HepG2 (cell line): ENCODE measurements around the gene SETD1B. TPM values are rescaled to one million over a fixed set of nuclear protein-coding genes. Genes with fewer than 3 reads are reported as not detected.

ENCODE experiments used
- ATF1 ChIP-seq: IDR thresholded peaks from 2 replicates; pipeline ENCODE4 v1.6.1; 2016; ENCODE audit warnings: mild to moderate bottlenecking, control low read depth
- DNMT1 ChIP-seq: sonication (generic); formaldehyde crosslinking; IDR thresholded peaks from 2 replicates; pipeline ENCODE4 v1.5.1; 2020; ENCODE audit warnings: mild to moderate bottlenecking, missing genetic modification reagents
- E2F2 ChIP-seq: sonication (generic); formaldehyde crosslinking; IDR thresholded peaks from 2 replicates; pipeline ENCODE4 v1.4.0; 2020; ENCODE audit warnings: missing genetic modification reagents, borderline replicate concordance
- FOXM1 ChIP-seq: sonication (generic); formaldehyde crosslinking; IDR thresholded peaks from 2 replicates; pipeline ENCODE4 v1.5.0; 2020; ENCODE audit warnings: missing genetic modification reagents
- IRF9 ChIP-seq: sonication (generic); formaldehyde crosslinking; IDR thresholded peaks from 2 replicates; pipeline ENCODE4 v1.8.0; 2022; ENCODE audit warnings: missing genetic modification reagents, mild to moderate bottlenecking, borderline replicate concordance
- KLF15 ChIP-seq: sonication (generic); formaldehyde crosslinking; IDR thresholded peaks from 2 replicates; pipeline ENCODE4 v1.8.1; 2023; ENCODE audit warnings: borderline replicate concordance, mild to moderate bottlenecking, inconsistent platforms, missing genetic modification reagents, mixed read lengths
- MAFF ChIP-seq: IDR thresholded peaks from 2 replicates; pipeline ENCODE4 v1.6.1; 2011; ENCODE audit warnings: low read depth, low read length, improper control_type of control experiment
- PHF20 ChIP-seq: sonication (generic); formaldehyde crosslinking; IDR thresholded peaks from 2 replicates; pipeline ENCODE4 v1.5.0; 2020; ENCODE audit warnings: mild to moderate bottlenecking, missing genetic modification reagents
- RBAK ChIP-seq: sonication (generic); formaldehyde crosslinking; IDR thresholded peaks from 2 replicates; pipeline ENCODE4 v1.5.1; 2020; ENCODE audit warnings: mild to moderate bottlenecking, missing genetic modification reagents
- REST ChIP-seq, 2 experiments: IDR thresholded peaks; 2 replicates each; pipeline ENCODE4 v1.6.1; 2011 to 2012; ENCODE audit warnings: low read length in 2 of 2, borderline replicate concordance in 1 of 2, low read depth in 1 of 2, mild to moderate bottlenecking in 1 of 2, moderate library complexity in 1 of 2
- RFX5 ChIP-seq: IDR thresholded peaks from 2 replicates; pipeline ENCODE4 v1.6.1; 2011; ENCODE audit warnings: low read depth, low read length, improper control_type of control experiment
- ZFP36 ChIP-seq: fragments of 150-350 bp; IDR thresholded peaks from 2 replicates; pipeline ENCODE4 v1.6.1; 2018; ENCODE audit warnings: borderline replicate concordance, low read length, low read depth; ENCODE audit not compliant: partially characterized antibody
- ZNF274 ChIP-seq: sonication (generic); formaldehyde crosslinking; IDR thresholded peaks from 2 replicates; pipeline ENCODE4 v1.5.1; 2020; ENCODE audit warnings: mild to moderate bottlenecking, missing genetic modification reagents
- ZNF558 ChIP-seq: sonication (generic); formaldehyde crosslinking; IDR thresholded peaks from 2 replicates; pipeline ENCODE4 v1.9.0; 2022; ENCODE audit warnings: mild to moderate bottlenecking, missing genetic modification reagents, borderline replicate concordance
- ZNF616 ChIP-seq: sonication (generic); formaldehyde crosslinking; IDR thresholded peaks from 2 replicates; pipeline ENCODE4 v1.5.0; 2020; ENCODE audit warnings: low read depth, mild to moderate bottlenecking, missing genetic modification reagents
- ZNF670 ChIP-seq: sonication (generic); formaldehyde crosslinking; IDR thresholded peaks from 2 replicates; pipeline ENCODE4 v1.8.0; 2022; ENCODE audit warnings: mild to moderate bottlenecking, missing genetic modification reagents, borderline replicate concordance
- ZNF782 ChIP-seq: sonication (generic); formaldehyde crosslinking; IDR thresholded peaks from 2 replicates; pipeline ENCODE4 v1.4.0; 2020; ENCODE audit warnings: missing genetic modification reagents, mild to moderate bottlenecking, borderline replicate concordance
- ZNF839 ChIP-seq: sonication (generic); formaldehyde crosslinking; IDR thresholded peaks from 2 replicates; pipeline ENCODE4 v1.4.0; 2020; ENCODE audit warnings: missing genetic modification reagents, mild to moderate bottlenecking, borderline replicate concordance
- ZXDC ChIP-seq: sonication (generic); formaldehyde crosslinking; IDR thresholded peaks from 2 replicates; pipeline ENCODE4 v1.5.0; 2020; ENCODE audit warnings: mild to moderate bottlenecking, missing genetic modification reagents
- polyA plus RNA-seq, 8 experiments: library from polyadenylated mRNA; depleted of rRNA in 3 of 8; stranded (reverse) in 7 of 8; unstranded in 1 of 8; fragments of >200 nt; fragmentation: Illumina TruSeq in 4 of 8; extraction: Trizol in 4 of 8; gene quantifications; 2 replicates each; pipeline versions ENCODE4 v1.2.1 to v1.2.3, GENCODE V29; 2011 to 2016; ENCODE audit warnings: low read depth in 4 of 8, missing spikeins in 1 of 8, mixed read lengths in 1 of 8; ENCODE audit not compliant: insufficient read depth in 1 of 8
- total RNA-seq, 5 experiments: library from RNA; depleted of rRNA; stranded (reverse); fragments of >200 nt; fragmentation: Illumina TruSeq; extraction: Trizol; gene quantifications; 2 replicates each; pipeline ENCODE4 v1.2.3, GENCODE V29; 2016; ENCODE audit warnings: low read depth in 1 of 5

SETD1B gene
- total and polyA plus RNA-seq, 2 of the 13 experiments (the other 11 are each of a cell fraction or from before 2014, with no cell fraction given): 1.1 to 1.4 TPM

GRCh38 chr12:121796855-121797751, 6.7 kb upstream of the SETD1B start (continued):
- TF ChIP-seq E2F2 (CRISPR knock-in tag) (no peak), ZNF782 (no peak), ZNF670 (CRISPR knock-in tag) (no peak), MAFF (no peak), ATF1 (CRISPR knock-in tag) (no peak), RFX5 (0 out of 2 replicates have a peak, but pooled peaks have one; percentile 20), IRF9 (CRISPR knock-in tag) (peak; percentile 74; the same call in 1 of the 2 replicates), PHF20 (CRISPR knock-in tag) (peak; percentile 61), FOXM1 (CRISPR knock-in tag) (no peak), ZNF558 (CRISPR knock-in tag) (no peak), DNMT1 (CRISPR knock-in tag) (no peak), ZXDC (CRISPR knock-in tag) (no peak), REST (IDR thresholded peaks at IDR 0.05; ENCODE audit: borderline replicate concordance in 1 of 2, low read depth in 1 of 2, low read length in 2 of 2) (peak in 1 of 2 experiments; percentile 68; a peak in 1 of 4 replicates), ZNF839 (CRISPR knock-in tag) (no peak), ZNF616 (CRISPR knock-in tag) (no peak), KLF15 (CRISPR knock-in tag) (peak; percentile 32; the same call in 1 of the 2 replicates), ZFP36 (no peak), ZNF274 (CRISPR knock-in tag) (no peak), RBAK (CRISPR knock-in tag) (no peak)
